HCT116 (cell line): Measurements from ENCODE around the gene GRIK4.

ENCODE experiments used
- CTCF ChIP-seq, 3 experiments: fragments of 200-600 bp in 1 of 3; sonication (generic) in 1 of 3; IDR thresholded peaks in 2 of 3; conservative IDR thresholded peaks in 1 of 3; 2 replicates each; pipeline ENCODE4 v1.5.1; 2012 to 2017; ENCODE audit warnings: low read depth in 2 of 3, low read length in 2 of 3, antibody characterized with exemption in 1 of 3, borderline replicate concordance in 1 of 3, control low read depth in 1 of 3, mild to moderate bottlenecking in 1 of 3, mixed read lengths in 1 of 3, mixed run types in 1 of 3, moderate library complexity in 1 of 3; ENCODE audit not compliant: insufficient read depth in 1 of 3
- POLR2A ChIP-seq: IDR thresholded peaks from 2 replicates; pipeline ENCODE4 v1.7.0; 2011; ENCODE audit warnings: borderline replicate concordance; ENCODE audit not compliant: insufficient read depth, insufficient read length; ENCODE audit errors: extremely low read depth
- YY1 ChIP-seq: IDR thresholded peaks from 2 replicates; pipeline ENCODE4 v1.6.1; 2011; ENCODE audit warnings: low read length, low read depth, moderate library complexity, mild to moderate bottlenecking; ENCODE audit not compliant: insufficient replicate concordance; ENCODE audit errors: extremely low read depth
- ZFX ChIP-seq: fragments of 450-650 bp; IDR thresholded peaks from 2 replicates; pipeline ENCODE4 v1.6.1; 2017

- TF ChIP-seq YY1: no peak
- no peak for TF ChIP-seq ZFX
- no peak for TF ChIP-seq CTCF (IDR thresholded peaks at IDR 0.05 in 2 of 3, conservative IDR thresholded peaks at IDR 0.05 in 1 of 3; ENCODE audit: borderline replicate concordance in 1 of 3, insufficient read depth in 1 of 3, low read depth in 2 of 3, low read length in 2 of 3)
- TF ChIP-seq POLR2A: no peak
Observed at GRCh38 chr11:120778685-120779490, 267.3 kb downstream of the GRIK4 start.
